GM18870 (cell line): ENCODE results near the gene ABCB1.
"Not testable (repeated sequence)": the region's sequence is repeated elsewhere in the genome, so short reads cannot be mapped to it uniquely, and the experiment has no call there.

Experiments
- ATAC-seq: cut with Tn5 transposase; IDR thresholded peaks from one replicate; pipeline ENCODE4 v1.9.1; 2021; ENCODE audit warnings: moderate library complexity; ENCODE audit not compliant: unreplicated experiment

The ABCB1 gene

DNA sequence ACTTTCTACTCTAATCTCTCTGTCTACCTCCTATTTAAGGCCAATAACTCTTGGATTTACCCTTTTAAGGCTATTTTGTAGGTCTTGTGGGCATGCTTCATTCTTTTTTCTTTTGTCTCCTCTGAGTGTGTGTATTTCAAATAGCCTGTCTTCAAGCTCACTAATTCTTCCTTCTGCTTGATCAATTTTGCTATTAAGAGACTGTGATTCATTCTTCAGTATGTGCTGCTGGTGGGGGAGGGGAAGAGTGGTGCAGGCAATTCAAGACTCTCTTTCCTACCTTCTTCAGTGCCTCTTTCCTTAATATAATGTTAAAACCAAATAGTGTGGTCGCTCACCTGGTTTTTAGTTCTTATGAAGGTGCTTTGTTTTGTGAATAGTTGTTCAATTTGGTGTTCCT lies 20.0 kb downstream of the ABCB1 start:
- ATAC-seq: no peak

DNA sequence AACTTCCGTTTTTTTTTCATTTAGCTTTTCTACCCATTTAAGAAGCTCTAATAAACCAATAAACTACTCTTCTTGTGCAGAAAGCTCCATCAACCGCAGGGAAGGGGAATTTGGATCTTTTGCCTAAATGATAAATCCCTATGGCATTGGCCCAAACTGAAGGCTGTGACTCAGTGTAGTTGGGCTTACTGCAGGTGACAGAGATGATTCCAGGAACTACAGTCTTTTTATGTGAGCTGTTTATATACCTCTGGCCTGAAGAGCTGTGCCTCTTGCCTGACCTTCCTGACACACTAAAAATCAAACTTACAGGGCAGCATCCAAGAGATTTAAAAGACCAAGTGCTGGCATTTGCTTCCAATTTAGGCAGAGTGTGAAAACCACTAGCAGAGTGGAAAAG lies 25.2 kb downstream of the ABCB1 start:
- no peak for ATAC-seq

DNA sequence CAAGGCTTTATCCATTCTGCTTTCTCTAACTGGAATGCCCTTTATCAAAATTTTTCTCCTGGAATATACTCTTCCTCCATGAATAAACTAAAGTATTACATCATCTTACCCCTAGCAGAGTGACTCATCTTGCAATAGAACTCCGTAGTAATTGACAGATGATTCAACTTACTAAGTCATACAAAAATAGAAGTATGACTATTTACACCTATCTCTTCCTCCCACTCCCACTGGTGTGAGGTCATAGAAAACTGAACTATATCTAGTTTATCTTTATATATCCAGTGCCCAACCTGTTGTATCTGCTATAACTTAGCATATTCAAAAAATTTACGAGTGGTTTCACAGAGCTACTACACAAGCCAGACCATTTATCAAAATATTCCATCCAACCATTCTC lies 26.1 kb downstream of the ABCB1 start:
- ATAC-seq: peak; percentile 72

DNA sequence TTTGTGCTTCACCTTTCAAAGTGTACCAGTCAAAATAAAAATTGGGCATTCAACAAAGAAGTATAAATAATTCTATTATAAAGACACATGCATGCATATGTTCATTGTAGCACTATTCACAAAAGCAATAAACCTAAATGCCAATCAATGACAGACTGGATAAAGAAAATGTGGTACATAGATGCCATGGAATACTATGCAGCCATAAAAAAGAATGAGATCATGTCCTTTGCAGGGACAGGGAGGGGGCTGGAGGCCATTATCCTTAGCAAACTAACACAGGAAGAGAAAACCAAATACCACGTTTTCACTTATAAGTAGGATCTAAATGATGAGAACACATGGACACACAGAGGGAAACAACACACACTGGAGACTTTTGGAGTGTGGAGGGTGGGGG lies 28.2 kb downstream of the ABCB1 start:
- ATAC-seq: not testable (repeated sequence)

DNA sequence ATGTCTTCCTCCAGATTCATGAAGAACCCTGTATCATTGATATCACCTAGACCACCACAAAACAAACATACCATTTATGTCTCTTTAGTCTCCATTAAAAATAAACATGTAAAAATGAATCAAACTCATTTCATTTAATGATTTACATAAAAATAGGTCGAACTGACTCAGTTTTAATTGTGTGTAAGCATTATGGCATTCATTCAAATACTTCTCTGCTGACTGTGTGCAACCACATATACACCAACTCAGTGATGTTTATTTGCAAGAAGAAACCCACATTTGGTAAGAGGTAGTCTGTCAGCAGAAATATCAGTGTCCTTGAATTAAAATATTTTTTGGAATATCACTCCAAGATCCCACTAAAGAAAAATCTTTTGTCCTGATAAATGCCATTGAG lies 30.5 kb downstream of the ABCB1 start:
- ATAC-seq: no peak

DNA sequence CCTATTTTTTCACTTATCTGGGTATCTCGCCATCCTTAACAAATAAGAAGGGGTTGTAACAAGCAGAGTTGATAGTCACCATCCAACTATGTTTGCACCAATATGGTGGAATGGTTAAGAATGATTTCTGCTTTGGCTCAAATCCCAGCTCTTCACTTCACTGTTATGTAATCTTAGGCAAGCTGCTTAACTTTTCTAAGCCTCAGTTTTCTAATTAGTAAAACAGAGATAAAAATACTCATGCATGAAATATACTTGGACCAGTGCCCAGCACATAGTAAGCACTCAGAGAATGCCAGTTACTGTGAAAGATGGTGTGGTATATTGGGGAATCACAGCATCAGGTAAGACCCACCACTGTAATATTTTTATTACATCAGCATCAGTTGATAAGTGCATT lies 33.6 kb downstream of the ABCB1 start:
- ATAC-seq: no peak

DNA sequence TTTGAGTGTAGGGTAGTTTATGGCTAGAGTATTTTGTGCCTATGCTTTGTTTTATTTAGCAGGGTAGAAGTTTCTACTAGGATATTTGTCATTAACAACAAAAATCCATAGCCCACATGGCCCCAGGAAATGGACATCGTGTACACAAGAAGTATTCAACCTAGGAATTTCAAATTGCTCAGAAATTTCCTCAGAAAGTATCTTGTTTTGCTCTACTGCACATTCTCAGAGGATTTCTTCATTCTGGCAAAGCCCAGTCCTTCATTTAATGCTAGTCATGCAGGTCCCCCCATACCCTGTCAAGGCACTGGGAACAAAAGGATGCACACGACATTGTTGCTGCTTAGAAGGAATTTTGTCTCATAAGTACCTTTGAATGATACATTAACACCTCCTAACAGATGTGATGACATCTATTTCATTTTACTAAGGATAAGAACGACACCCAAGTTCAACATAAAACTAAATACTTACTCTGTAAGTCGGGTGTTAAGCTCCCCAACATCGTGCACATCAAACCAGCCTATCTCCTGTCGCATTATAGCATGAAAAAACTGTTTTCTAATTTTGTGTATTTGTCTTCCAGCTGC lies 34.3 kb downstream of the ABCB1 start:
- ATAC-seq: no peak

DNA sequence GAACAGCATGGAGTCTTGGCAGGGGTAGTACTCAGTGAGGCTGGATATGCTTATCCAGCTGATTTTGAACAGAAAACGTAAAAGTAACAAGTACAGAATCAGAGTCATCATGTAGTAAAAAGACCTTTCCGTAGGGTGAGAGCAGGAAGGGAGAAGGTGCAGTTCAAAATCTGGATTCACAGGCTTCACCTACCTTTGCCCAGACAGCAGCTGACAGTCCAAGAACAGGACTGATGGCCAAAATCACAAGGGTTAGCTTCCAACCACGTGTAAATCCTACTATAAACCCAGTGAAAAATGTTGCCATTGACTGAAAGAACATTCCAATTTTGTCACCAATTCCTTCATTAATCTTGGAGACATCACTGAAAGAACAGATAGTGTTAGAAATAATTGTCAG lies 34.8 kb downstream of the ABCB1 start:
- ATAC-seq: no peak

DNA sequence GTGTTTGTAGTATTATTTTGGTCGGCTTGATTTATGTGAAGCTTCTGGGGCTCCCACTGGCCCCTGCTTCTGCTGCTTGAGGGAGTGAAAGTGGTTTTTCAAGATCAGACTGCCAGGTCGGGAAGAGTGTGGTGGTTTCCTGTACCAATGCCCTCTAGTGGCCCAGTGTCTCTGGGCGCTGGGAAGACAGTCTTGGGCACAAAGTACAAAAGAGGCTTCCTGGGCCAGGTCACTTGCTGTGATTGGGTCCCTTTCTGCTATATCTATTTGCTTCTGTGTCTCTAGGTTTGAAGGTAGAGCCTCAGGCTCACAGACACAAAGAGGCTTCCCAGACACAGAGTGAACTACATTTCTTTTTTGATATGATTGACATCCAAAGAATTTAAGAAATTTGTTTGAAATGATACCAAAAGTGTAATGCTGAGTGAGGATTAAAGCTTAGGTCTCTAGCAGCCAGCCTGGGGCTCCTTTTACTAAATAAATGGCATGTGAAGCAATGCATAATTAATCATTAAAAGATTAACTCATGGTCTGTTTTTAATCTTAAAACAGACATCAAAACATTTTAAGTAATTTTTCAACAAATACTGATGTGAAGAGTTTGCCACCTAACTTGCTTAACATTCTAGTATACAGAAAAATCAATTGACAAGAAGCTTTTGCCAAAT lies 36.3 kb downstream of the ABCB1 start:
- ATAC-seq: peak; percentile 95

DNA sequence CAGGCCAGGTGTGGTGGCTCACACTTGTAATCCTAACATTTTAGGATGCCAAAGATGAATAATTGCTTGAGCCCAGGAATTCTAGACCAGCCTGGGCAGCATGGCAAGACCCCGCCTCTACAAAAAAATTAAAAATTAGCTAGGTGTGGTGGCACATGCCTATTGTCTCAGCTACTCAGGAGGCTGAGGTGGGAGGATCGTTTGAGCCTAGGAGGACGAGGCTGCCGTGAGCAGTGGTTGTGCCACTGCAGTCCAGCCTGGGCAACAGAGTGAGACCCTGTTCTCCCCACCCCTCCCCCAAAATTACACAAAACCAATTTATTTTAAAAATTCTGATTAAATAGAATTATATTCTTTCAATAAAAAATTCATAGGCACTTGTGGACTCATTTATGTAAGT lies 39.0 kb downstream of the ABCB1 start:
- no peak for ATAC-seq

DNA sequence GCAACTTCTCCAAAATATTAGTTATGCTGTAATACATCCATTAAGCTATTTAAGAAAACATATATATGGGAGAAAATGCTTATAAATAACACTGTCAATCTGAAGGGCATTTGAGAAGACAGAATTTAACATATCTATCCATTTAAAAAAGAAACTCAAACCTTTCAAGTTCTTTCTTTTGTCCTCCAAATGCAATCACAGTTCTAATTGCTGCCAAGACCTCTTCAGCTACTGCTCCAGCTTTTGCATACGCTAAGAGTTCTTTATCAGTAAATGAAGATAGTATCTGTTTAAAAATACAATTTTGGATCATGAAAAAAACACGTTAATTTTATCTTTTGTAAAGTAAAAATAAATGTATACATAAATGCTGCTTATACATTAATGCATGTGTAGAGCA lies 39.6 kb downstream of the ABCB1 start:
- no peak for ATAC-seq

DNA sequence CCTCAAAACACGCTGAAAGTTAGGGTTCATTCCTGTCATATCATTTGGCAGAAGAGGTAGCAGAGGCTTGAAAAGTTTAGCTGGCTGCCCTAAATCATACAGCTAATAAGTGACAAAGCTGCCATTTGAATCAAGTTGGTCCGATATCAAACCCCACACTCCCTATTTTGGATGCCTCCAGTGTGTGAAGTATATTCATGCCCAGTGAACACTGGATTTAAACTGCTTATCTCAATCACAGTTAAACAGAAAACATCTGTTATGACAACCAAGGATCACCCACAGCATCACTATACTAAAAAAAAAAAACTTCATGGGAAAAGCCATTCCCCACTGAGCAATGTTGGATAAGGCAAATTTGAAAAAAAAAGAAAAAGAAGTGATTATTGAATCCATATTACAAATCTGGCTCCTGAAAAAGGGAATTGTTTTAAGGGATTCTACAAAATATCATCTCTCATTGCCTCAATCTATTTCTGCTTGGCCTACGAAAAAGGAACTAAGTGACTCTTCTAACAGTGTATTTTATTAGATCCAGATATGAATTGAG lies 48.3 kb downstream of the ABCB1 start:
- ATAC-seq: no peak

DNA sequence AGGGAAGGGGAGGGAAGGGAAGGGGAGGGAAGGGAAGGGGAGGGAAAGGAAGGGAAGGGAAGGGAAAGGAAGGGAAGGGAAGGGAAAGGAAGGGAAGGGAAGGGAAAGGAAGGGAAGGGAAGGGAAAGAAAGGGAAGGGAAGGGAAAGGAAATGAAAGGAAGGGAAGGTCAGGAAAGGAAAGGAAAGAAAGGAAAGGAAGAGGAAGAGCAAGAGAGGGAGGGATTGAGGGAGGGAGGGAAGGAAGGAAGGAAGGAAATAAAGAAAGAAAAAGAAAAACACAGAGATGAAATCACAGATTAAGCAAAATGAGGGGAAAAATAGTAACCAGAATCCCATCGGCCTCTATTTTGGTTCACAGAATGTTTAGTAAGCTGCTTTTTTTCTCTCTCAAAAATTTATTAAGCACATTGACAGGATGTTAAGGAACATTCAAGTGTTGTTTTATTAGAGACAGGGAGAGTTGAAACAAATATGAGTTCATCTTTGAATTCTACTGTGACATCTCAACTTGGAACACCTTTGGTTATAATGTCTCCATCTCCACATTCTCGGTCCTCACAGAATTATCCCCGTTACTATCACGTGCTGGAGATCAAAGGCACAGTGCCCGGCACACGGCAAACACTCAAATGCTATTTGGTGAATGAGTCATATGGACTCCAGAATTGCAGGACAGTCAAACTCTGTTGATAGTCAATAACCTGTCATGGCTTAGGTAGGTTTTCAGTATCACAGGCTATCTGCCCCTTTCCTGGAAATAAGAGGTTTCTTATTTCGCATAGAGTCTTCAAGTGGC lies 52.4 kb downstream of the ABCB1 start:
- ATAC-seq: no peak

DNA sequence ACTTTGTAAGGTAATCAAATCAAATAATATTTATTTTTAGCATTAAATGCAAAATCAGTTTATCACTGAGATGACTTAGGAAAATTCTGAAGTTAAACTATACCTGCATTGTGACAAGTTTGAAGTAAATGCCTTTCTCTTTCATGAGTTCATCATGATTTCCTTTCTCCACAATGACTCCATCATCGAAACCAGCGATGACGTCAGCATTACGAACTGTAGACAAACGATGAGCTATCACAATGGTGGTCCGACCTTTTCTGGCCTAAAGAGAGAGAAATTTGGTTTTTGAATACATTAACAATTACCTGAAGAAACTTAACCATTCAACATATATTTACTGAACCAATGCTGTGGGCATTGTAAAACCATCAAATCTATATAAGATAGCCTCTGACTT lies 54.9 kb downstream of the ABCB1 start:
- ATAC-seq: no peak

DNA sequence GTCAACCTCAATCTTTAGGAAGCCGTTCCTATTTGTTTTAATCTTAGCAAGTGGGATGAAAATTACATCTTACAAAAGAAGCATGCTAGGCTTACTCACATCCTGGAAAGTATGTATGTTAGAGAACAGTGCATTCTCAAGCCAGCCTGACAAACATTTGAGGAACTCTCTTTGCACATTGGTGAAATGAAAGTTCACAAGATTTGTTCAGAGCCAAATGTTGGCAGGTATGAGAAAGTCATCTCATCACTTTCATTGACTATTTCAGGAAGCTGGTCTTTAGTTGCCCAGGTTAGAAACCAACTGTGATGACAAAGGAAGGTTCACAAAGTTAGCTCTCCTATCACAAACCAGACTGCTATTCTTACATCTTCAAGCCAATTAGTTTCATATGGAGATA lies 57.1 kb downstream of the ABCB1 start:
- ATAC-seq: peak; percentile 69

DNA sequence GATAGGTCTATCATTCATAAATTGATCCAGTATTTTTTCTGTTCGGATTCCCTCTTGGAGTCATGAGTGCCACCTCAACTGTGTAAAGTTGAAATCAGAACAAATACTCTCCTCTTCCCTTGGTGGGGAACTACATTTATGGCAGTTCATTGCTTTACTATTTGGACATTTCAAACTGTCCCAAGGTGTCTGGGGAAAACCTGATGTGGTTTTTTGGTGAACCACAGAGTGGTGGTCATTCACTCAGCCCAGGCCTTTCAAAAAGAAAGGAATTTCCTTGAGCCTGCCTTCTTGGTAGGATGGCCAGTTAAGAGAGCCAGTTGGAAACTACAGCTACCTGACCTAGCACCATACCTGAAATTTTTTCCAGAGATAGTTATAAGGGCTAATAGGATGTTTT lies 59.0 kb downstream of the ABCB1 start:
- ATAC-seq: no peak

DNA sequence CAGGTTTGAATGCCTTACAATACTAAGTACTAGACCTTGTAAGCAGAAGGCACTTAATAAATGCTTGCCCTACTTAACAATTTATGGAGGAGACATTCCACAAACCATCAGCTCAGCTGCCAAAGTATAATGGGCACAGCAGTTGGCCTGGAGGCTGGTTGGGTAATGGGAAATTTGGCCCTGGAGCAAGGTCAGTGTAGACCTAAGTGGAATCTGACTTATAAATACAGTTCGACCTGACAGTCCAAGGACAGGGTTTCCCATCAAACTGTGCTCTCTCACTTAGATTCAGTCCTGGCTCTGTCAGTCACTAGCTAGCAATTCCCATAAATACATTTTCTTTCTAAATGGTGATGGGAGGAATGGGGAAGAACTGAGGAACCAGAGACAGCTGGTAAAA lies 62.6 kb downstream of the ABCB1 start:
- no peak for ATAC-seq

DNA sequence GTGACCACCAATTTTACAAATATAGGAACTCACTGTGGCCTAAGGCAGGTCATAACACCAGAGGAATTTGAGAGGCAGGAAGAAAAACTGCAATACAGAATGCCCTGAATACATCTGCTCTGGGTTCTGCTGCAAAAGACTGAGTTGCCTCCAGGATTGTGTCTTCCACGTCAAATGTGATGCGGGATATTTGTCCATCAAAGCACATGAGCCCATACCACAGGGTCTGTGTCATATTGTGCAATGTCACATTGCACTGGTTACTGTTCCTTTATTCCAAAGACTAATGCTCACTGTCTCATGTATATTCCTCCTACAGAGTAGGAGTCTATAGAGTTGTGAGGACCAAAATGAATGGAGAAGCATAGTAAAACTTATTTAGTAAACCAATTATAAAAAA lies 66.6 kb downstream of the ABCB1 start:
- ATAC-seq: no peak

DNA sequence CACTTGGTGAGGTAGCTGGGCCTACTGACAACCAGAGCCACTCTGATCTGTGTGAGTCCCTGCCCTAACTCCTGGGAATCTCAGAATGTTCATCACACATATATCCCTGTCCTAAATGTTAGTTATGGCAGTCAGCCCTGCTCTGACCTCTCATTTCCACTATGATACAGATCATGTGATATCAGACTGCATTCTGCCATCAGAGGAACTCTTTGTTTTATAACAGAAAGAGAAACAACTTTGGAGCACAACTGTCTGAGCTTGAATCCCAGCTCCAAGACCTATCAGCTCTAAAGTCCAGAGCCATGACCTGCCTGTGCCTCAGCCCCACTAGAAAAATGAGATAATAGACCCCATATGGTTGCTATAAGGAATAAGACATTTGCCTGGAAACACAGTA lies 70.6 kb downstream of the ABCB1 start:
- no peak for ATAC-seq

DNA sequence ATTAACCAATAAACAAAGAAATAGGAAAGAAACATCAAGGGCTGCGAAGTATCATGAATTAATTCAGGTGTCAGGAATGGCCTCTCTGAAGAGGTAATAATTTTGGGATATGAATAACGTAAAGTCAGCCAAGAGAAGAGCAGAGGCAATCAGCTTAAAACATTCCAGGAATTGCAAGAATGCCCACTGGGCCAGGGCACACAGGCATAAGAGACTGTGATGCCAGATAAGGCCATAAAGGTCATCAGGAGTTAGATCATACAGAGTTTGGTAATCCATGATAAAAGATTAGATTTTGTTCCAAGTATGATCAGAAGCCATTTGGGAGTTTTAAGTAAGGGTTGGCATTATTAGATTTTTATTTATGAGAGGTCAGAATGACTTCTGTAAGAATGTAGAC lies 72.0 kb downstream of the ABCB1 start:
- no peak for ATAC-seq

DNA sequence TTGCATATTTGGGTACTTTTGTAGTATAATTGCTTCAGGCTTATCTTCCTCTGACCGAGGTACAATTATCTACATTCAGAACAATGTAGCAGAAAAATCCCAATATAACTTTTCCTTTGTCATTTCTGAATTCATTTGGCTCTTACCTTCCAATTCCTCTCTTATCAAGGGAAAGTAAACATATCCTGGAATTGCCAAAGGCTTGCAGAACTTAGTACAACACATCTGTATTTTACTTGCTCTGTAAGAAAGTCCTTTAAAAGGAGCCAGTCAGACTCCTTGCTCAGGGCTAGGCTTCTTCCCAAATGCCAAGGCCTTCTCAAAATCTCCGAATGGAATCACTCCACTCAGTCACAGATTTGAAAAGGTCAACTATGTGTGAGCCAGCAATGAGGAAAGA lies 81.9 kb downstream of the ABCB1 start:
- ATAC-seq: no peak

DNA sequence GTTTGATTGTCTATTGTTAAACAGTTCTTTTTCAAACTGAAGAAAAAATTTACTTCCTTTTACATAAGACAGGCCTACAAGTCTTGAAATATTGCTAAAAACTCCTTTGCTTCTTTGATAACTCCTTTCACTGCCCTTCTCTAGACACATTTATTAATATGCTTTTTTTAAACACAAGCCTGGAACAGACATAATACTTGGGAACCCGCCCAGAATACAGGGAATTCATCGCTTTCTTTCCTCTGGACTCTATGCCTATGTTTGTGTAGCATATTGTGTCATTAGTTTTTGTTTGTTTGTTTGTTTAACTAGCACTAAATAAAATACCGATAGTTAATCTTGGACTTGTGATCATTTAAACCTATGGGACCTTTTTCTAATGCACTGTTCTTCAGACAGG lies 82.8 kb downstream of the ABCB1 start:
- ATAC-seq: no peak
